Pancreas (tissue), 10 donors: Measurements from ENCODE around the gene ME3. TPM values are rescaled to one million over a fixed set of nuclear protein-coding genes. Genes with fewer than 3 reads are reported as not detected.
"Not testable (repeated sequence)": the region's sequence is repeated elsewhere in the genome, so short reads cannot be mapped to it uniquely, and the experiment has no call there.

ENCODE experiments used
- ATAC-seq, 4 donors: fragments of 200-7000 bp; cut with Tn5 transposase; one replicate each; pipeline versions ENCODE4 v1.8.0 to v1.9.1; 2020; ENCODE audit warnings: mild to moderate bottlenecking in 4 of 4, moderate library complexity in 4 of 4
- DNase-seq, 6 donors: peaks; one replicate each; pipeline ENCODE4 v3.0.0-alpha.2; 2020
- FAIRE-seq: peaks from 2 replicates; lab custom pipeline; 2012; peaks lifted over from hg19 to GRCh38; lab: Jason Lieb, UNC
- H3K27ac ChIP-seq, 4 donors: fragments of 200-600 bp; sonication (generic); 1 replicate in 3 of 4; 2 replicates in 1 of 4; pipeline versions ENCODE4 v1.5.0 to v1.8.0; 2020
- H3K27me3 ChIP-seq, 4 donors: fragments of 200-600 bp; one replicate each; pipeline ENCODE4 v1.8.0; 2021
- H3K36me3 ChIP-seq, 3 donors: fragments of 200-600 bp; sonication (generic) in 1 of 3; one replicate each; pipeline versions ENCODE4 v1.5.0 to v1.8.0; 2020 to 2021
- H3K4me1 ChIP-seq, 3 donors: fragments of 200-600 bp; one replicate each; pipeline ENCODE4 v1.8.0; 2021
- H3K4me3 ChIP-seq, 4 donors: fragments of 200-600 bp; sonication (generic) in 2 of 4; one replicate each; pipeline versions ENCODE4 v1.5.0 to v1.8.0; 2020 to 2021
- H3K9me3 ChIP-seq, 4 donors: fragments of 200-600 bp; one replicate each; pipeline ENCODE4 v1.8.0; 2021
- WGBS, 2 donors: extraction: QIAGEN DNeasy Blood & Tissue Kit; methylation state at CpG; one replicate each; pipeline ENCODE4 v1.1.7; 2013; 5-methylcytosine and 5-hydroxymethylcytosine counted together
- intact Hi-C, 3 donors: fragments of 100-400 bp; cut with DNase I; formaldehyde crosslinking; loops; one replicate each; pipeline versions ENCODE4 v1.11.1 to v1.14.2; 2022
- polyA plus RNA-seq, 2 donors: library from polyadenylated mRNA; stranded (reverse); fragments of 200-250 nt; gene quantifications; one replicate each; pipeline ENCODE4 v1.2.3, GENCODE V29; 2013
- total RNA-seq, 6 donors: library from RNA; stranded (reverse); fragmentation: NEBNext Ultra II Directional in 4 of 6; extraction: Animal tissue kit (Norgen Biotek cat#: 25700) in 4 of 6; gene quantifications; one replicate each; pipeline versions ENCODE4 v1.2.1 to v1.2.4, GENCODE V29; 2021 to 2023
- TF ChIP-seq, protein P1 (sequence below), 4 donors: fragments of 200-600 bp; sonication (generic) in 3 of 4; IDR thresholded peaks; one replicate each; pipeline versions ENCODE4 v1.5.0 to v1.8.0; 2021; ENCODE audit warnings: antibody characterized with exemption in 4 of 4
- donor health status: healthy with polysubstance abuse.
- donor health status: DM: no; HTN: no; CAD: no; lungs with moderate emphysema.
- donor health status: DM: no; HTN: no; CAD: no.
- donor health status: control.
- donor health status: control.
- donor health status: Bipolar disorder and iron deficiency.
- donor health status: DM: yes; HTN: yes; CAD: no.
- donor health status: DM: no; HTN: no; CAD: no.
- donor health status: DM: no; HTN: no; CAD: no.
- donor health status: DM: yes; HTN: yes; CAD: no.

ME3 gene
- total and polyA plus RNA-seq, 8 donors: 6.5 to 38.8 (median 13.2) TPM

DNA sequence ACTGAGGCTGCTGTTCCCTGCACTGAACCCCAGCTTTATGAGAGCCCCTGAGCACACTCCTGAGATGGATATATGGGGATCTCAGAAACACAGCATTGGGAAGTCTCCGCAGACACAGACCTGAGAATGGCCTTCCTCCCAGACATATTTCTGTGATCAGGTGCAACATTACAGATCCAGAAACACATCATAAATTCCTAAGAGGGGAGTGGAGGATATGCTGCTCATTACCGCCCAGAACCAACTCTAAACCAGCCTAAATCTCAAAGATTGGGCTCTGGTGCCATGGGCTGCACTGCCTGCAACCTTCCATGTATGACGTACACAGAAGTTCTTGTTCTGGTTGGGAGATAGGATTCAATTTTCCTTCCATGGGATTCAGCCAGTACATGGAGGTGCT, 102.0 kb downstream of the ME3 start:
- no peak overlapping the region for H3K4me3 ChIP-seq
- H3K9me3 ChIP-seq: no peaks in the 10 kb centered on the region
- 98% methylated on average over 3 of the region's 3 CpGs for WGBS, 2 donors
- DNase-seq (no peak), ATAC-seq (no peak), FAIRE-seq (no peak)
- intact Hi-C loops: no loop called here
- H3K27me3 ChIP-seq: no peaks in the 10 kb centered on the region
- TF ChIP-seq, protein P1, sequence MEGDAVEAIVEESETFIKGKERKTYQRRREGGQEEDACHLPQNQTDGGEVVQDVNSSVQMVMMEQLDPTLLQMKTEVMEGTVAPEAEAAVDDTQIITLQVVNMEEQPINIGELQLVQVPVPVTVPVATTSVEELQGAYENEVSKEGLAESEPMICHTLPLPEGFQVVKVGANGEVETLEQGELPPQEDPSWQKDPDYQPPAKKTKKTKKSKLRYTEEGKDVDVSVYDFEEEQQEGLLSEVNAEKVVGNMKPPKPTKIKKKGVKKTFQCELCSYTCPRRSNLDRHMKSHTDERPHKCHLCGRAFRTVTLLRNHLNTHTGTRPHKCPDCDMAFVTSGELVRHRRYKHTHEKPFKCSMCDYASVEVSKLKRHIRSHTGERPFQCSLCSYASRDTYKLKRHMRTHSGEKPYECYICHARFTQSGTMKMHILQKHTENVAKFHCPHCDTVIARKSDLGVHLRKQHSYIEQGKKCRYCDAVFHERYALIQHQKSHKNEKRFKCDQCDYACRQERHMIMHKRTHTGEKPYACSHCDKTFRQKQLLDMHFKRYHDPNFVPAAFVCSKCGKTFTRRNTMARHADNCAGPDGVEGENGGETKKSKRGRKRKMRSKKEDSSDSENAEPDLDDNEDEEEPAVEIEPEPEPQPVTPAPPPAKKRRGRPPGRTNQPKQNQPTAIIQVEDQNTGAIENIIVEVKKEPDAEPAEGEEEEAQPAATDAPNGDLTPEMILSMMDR (IDR thresholded peaks at IDR 0.05): no peak
- H3K4me1 ChIP-seq: peaks cover 0 to 8% (median 0%) of the 10 kb centered on the region in 3 donors
- no peaks in the 10 kb centered on the region for H3K36me3 ChIP-seq
- no peak overlapping the region for H3K27ac ChIP-seq

DNA sequence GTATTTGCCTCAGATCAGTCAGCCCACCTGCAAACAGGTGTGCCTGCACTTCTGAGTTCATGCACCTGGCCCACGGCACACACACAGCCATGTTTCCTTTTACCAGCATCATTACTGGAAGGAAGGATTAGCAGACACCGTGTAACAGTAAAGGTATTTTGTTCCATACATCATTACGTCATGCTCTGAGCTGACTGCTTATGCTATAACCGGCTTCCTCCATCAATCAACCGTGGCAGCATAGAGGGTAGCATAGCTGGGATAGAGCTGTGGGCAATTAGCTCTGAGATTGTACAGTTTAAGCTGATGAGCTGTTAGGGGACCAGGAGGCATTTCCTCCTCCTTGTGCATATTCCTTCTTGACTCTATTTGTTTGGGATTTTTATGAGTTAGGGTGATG, 102.4 kb downstream of the ME3 start:
- TF ChIP-seq, protein P1 (IDR thresholded peaks at IDR 0.05): no peak
- no peak for DNase-seq
- no peaks in the 10 kb centered on the region for H3K27me3 ChIP-seq
- 81 to 84% methylated on average over 5 of the region's 5 CpGs for WGBS, 2 donors
- H3K4me3 ChIP-seq: no peak overlapping the region
- no peak overlapping the region for H3K27ac ChIP-seq
- no peak for FAIRE-seq
- no peak for ATAC-seq
- H3K4me1 ChIP-seq: peaks cover 0 to 8% (median 0%) of the 10 kb centered on the region in 3 donors
- H3K9me3 ChIP-seq: no peaks in the 10 kb centered on the region
- intact Hi-C loops: no loop called here
- no peaks in the 10 kb centered on the region for H3K36me3 ChIP-seq

DNA sequence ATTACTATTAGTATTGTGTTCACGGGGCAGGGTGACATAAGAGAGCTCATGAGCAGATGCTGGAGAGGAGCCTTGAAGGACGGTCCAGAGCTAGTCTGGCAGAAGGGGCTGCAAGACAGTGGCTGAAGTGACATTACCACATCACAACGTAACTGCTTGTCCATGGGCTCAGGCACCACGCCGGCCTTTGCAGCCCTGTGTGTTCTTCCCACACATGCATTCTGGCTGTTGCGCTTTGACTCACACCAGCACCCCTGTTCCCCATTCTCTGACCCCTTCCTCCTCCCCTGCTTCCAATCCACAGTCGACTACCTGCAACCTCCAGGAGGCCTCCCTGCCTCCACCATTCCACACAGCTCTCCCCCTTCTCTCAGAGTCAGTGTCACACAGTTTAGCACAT, 103.3 kb downstream of the ME3 start:
- H3K4me1 ChIP-seq: peaks cover 0 to 5% (median 0%) of the 10 kb centered on the region in 3 donors
- H3K4me3 ChIP-seq: no peak overlapping the region
- no peaks in the 10 kb centered on the region for H3K9me3 ChIP-seq
- no peaks in the 10 kb centered on the region for H3K27me3 ChIP-seq
- TF ChIP-seq, protein P1 (IDR thresholded peaks at IDR 0.05): no peak
- H3K36me3 ChIP-seq: no peaks in the 10 kb centered on the region
- FAIRE-seq (no peak), DNase-seq (no peak), ATAC-seq (no peak)
- no peak overlapping the region for H3K27ac ChIP-seq
- 97% methylated on average over 7 of the region's 7 CpGs for WGBS, 2 donors
- intact Hi-C loops: no loop called here

DNA sequence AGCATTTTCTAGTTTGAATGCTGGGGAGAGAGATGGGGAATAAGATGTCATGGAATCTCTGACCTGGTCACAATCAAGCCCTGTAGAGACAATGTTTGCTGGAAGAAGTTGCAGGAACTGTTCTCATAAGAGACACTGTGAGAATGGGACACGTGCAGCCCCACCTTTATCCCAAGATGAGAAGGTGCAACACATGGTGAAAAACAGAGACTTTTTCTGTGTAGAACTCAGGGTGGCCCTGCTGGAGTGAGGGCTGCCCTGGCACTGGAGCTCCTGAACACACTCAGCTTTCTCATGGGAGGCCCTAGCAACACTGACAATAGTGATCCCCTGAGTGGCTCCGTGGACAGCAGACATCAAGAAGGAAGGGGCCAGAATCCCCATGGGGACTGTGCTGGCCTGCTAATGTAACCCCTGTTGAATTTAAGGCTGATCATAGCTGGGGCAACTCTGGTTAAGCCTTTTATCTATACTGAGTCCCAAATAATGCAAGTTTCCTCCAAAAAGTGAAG, 106.6 kb downstream of the ME3 start:
- FAIRE-seq: no peak
- TF ChIP-seq, protein P1 (IDR thresholded peaks at IDR 0.05): no peak
- no peak overlapping the region for H3K4me3 ChIP-seq
- H3K4me1 ChIP-seq: peaks cover 0 to 5% (median 0%) of the 10 kb centered on the region in 3 donors
- no peak for DNase-seq
- H3K27me3 ChIP-seq: no peaks in the 10 kb centered on the region
- intact Hi-C loops: no loop called here
- no peaks in the 10 kb centered on the region for H3K9me3 ChIP-seq
- no peak for ATAC-seq
- no peak overlapping the region for H3K27ac ChIP-seq
- WGBS, 2 donors: 70 to 87% methylated on average over 2 of the region's 2 CpGs
- H3K36me3 ChIP-seq: no peaks in the 10 kb centered on the region

DNA sequence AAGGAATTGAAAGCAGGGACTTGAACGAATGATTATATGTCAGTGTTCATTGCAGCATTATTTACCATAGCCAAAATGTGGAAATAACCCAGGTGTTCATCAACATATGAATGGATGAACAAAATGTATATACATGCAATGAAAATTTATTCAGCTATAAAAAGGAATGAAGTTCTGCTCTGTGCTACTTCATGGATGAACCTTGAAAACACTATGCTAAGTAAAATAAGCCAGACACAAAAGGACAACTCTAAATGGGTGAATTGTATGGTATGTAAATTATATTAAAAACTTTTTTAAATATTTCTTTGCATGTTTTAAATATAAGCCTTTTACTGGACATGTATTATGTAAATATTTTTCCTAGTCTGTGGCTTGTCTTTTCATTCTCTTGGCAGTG, 107.0 kb downstream of the ME3 start:
- FAIRE-seq (no peak), DNase-seq (no peak), ATAC-seq (no peak)
- Histone ChIP-seq H3K27ac (no peak overlapping the region), H3K4me3 (no peak overlapping the region), H3K4me1 (peaks cover 0 to 5% (median 0%) of the 10 kb centered on the region in 3 donors), H3K36me3 (no peaks in the 10 kb centered on the region), H3K27me3 (no peaks in the 10 kb centered on the region), H3K9me3 (no peaks in the 10 kb centered on the region)
- 91 to 100% methylated on average over 1 of the region's 1 CpG for WGBS, 2 donors
- intact Hi-C loops: no loop called here
- TF ChIP-seq, protein P1 (IDR thresholded peaks at IDR 0.05): no peak

DNA sequence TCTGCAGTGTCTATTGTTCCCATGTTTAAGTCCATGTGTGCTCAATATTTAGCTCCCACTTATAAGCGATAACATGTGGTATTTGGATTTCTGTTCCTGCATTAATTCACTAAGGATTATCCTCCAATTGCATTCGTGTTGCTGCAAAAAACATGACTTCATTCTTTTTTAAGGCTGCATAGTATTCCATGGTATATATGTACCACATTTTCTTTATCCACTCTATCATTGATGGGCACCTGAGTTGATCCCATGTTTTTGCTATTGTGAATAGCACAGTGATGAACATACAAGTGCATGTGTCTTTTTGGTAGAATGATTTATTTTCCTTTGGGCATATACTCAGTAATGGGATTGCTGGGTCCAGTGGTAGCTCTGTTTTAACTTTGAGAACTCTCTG, 109.6 kb downstream of the ME3 start:
- ATAC-seq, H3K27ac ChIP-seq: not testable (repeated sequence)

More for the DNA sequence above, 109.6 kb downstream of the ME3 start:
- WGBS, 2 donors: 88 to 92% methylated on average over 2 of the region's 2 CpGs
- DNase-seq, H3K4me3 ChIP-seq, H3K36me3 ChIP-seq, H3K4me1 ChIP-seq, H3K9me3 ChIP-seq, FAIRE-seq, H3K27me3 ChIP-seq, intact Hi-C loops: not testable (repeated sequence)
